ENCODE data around the gene COL24A1. TPM values are rescaled to one million over a fixed set of nuclear protein-coding genes. Genes with fewer than 3 reads are reported as not detected.

Gene COL24A1
- total and polyA plus RNA-seq, 2 donors (not counting 1 experiment from before 2014, with no cell fraction given) = not detected

GRCh38 chr1:85743814-85744213 is 412.8 kb downstream of the COL24A1 start:
- POLR2A ChIA-PET = no interaction called here
- H3K9me3 ChIP-seq (ENCODE audit: control extremely low read depth in 1 of 3, control insufficient read depth in 2 of 3, insufficient read depth in 1 of 3, low read length in 2 of 3) = no peaks in the 10 kb centered on the region
- H4K20me1 ChIP-seq (ENCODE audit: control insufficient read depth, insufficient read depth, low read length, poor library complexity, severe bottlenecking) = no peaks in the 10 kb centered on the region
- H3K27ac Mint-ChIP-seq = no peak overlapping the region
- H2AFZ ChIP-seq (ENCODE audit: insufficient read depth, low read depth, low read length, poor library complexity, severe bottlenecking) = no peak overlapping the region
- intact Hi-C loops (cut with micrococcal nuclease) = no loop called here
- H3K27me3 ChIP-seq (replicated peaks in 1 of 4; ENCODE audit: control extremely low read depth in 1 of 4, control insufficient read depth in 3 of 4, insufficient read depth in 4 of 4, low read length in 3 of 4) = no peaks in the 10 kb centered on the region
- ATAC-seq (ENCODE audit: low read depth) (no peak), DNase-seq (no peak)
- WGBS (ENCODE audit: insufficient coverage) = no CpG with 5 or more reads among the region's 3 CpGs
- TF ChIP-seq EZH2 (IDR thresholded peaks at IDR 0.05; ENCODE audit: borderline replicate concordance, insufficient read depth, low read depth, low read length, poor library complexity, severe bottlenecking) = no peak
- TF ChIP-seq, protein P1, sequence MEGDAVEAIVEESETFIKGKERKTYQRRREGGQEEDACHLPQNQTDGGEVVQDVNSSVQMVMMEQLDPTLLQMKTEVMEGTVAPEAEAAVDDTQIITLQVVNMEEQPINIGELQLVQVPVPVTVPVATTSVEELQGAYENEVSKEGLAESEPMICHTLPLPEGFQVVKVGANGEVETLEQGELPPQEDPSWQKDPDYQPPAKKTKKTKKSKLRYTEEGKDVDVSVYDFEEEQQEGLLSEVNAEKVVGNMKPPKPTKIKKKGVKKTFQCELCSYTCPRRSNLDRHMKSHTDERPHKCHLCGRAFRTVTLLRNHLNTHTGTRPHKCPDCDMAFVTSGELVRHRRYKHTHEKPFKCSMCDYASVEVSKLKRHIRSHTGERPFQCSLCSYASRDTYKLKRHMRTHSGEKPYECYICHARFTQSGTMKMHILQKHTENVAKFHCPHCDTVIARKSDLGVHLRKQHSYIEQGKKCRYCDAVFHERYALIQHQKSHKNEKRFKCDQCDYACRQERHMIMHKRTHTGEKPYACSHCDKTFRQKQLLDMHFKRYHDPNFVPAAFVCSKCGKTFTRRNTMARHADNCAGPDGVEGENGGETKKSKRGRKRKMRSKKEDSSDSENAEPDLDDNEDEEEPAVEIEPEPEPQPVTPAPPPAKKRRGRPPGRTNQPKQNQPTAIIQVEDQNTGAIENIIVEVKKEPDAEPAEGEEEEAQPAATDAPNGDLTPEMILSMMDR (IDR thresholded peaks at IDR 0.05) = no peak
- H3K9ac ChIP-seq (ENCODE audit: low read length) = no peak overlapping the region
- no peak overlapping the region for H3K4me3 ChIP-seq (ENCODE audit: control extremely low read depth in 1 of 5, extremely low read depth in 1 of 5, insufficient read depth in 1 of 5, low read depth in 2 of 5, low read length in 4 of 5)
- H3K4me2 ChIP-seq (replicated peaks; ENCODE audit: low read depth, low read length, poor library complexity, severe bottlenecking) = no peak overlapping the region
- H3K4me3 Mint-ChIP-seq = no peak overlapping the region
- peaks cover 22% of the 10 kb centered on the region for H3K27me3 Mint-ChIP-seq
- no peaks in the 10 kb centered on the region for H3K9me3 Mint-ChIP-seq (ENCODE audit: insufficient read depth)
- CTCF ChIA-PET = no interaction called here
- H3K4me1 ChIP-seq (ENCODE audit: control insufficient read depth in 2 of 2, insufficient read depth in 2 of 2, low read length in 2 of 2) = no peaks in the 10 kb centered on the region
- no peaks in the 10 kb centered on the region for H3K79me2 ChIP-seq (ENCODE audit: control insufficient read depth, insufficient read depth, low read length)
- no peaks in the 10 kb centered on the region for H3K36me3 ChIP-seq (replicated peaks in 1 of 2; ENCODE audit: control extremely low read depth in 1 of 2, control insufficient read depth in 1 of 2, extremely low read depth in 1 of 2, insufficient read depth in 2 of 2, low read length in 1 of 2)
- H3K27ac ChIP-seq (ENCODE audit: low read length in 2 of 2) = no peak overlapping the region
- no peaks in the 10 kb centered on the region for H3K4me1 Mint-ChIP-seq

DNA sequence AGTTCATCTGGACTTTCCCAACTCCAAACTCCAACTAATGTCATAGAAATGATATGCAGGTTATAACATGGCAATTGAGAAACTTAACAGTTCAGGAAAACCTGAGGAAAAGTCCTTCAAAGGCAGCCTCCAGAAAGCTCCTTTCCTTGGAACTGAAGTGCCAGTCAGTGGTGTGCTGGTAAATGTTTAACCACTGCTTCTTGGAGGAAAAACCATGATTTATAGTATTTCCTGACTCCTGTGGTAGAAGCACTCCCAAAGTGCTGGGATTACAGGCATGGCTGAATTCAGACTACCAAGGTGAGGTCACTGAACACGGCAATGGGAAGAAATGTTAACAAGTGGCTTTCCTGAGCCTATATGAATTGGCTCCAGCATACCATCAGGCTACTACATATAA is 421.6 kb downstream of the COL24A1 start:
- Mint-ChIP-seq H3K4me3 (no peak overlapping the region), H3K9me3 (ENCODE audit: insufficient read depth) (no peaks in the 10 kb centered on the region), H3K4me1 (no peaks in the 10 kb centered on the region), H3K27me3 (peaks cover 11% of the 10 kb centered on the region), H3K27ac (no peak overlapping the region)
- no peak for ATAC-seq (ENCODE audit: low read depth)
- ChIA-PET CTCF (no interaction called here), POLR2A (no interaction called here)
- no peaks in the 10 kb centered on the region for H3K79me2 ChIP-seq (ENCODE audit: control insufficient read depth, insufficient read depth, low read length)
- no peak for DNase-seq
- no peaks in the 10 kb centered on the region for H3K4me1 ChIP-seq (ENCODE audit: control insufficient read depth in 2 of 2, insufficient read depth in 2 of 2, low read length in 2 of 2)
- H3K36me3 ChIP-seq (replicated peaks in 1 of 2; ENCODE audit: control extremely low read depth in 1 of 2, control insufficient read depth in 1 of 2, extremely low read depth in 1 of 2, insufficient read depth in 2 of 2, low read length in 1 of 2) = no peaks in the 10 kb centered on the region
- no peak for TF ChIP-seq EZH2 (IDR thresholded peaks at IDR 0.05; ENCODE audit: borderline replicate concordance, insufficient read depth, low read depth, low read length, poor library complexity, severe bottlenecking)
- TF ChIP-seq, protein P1 (IDR thresholded peaks at IDR 0.05) = no peak
- no peaks in the 10 kb centered on the region for H3K27me3 ChIP-seq (replicated peaks in 1 of 4; ENCODE audit: control extremely low read depth in 1 of 4, control insufficient read depth in 3 of 4, insufficient read depth in 4 of 4, low read length in 3 of 4)
- H3K9ac ChIP-seq (ENCODE audit: low read length) = no peak overlapping the region
- no peak overlapping the region for H3K4me2 ChIP-seq (replicated peaks; ENCODE audit: low read depth, low read length, poor library complexity, severe bottlenecking)
- H3K27ac ChIP-seq (ENCODE audit: low read length in 2 of 2) = no peak overlapping the region
- WGBS (ENCODE audit: insufficient coverage) = no CpG with 5 or more reads among the region's 1 CpG
- no peak overlapping the region for H3K4me3 ChIP-seq (ENCODE audit: control extremely low read depth in 1 of 5, extremely low read depth in 1 of 5, insufficient read depth in 1 of 5, low read depth in 2 of 5, low read length in 4 of 5)
- no peaks in the 10 kb centered on the region for H3K9me3 ChIP-seq (ENCODE audit: control extremely low read depth in 1 of 3, control insufficient read depth in 2 of 3, insufficient read depth in 1 of 3, low read length in 2 of 3)
- intact Hi-C loops (cut with micrococcal nuclease) = no loop called here
- no peaks in the 10 kb centered on the region for H4K20me1 ChIP-seq (ENCODE audit: control insufficient read depth, insufficient read depth, low read length, poor library complexity, severe bottlenecking)
- H2AFZ ChIP-seq (ENCODE audit: insufficient read depth, low read depth, low read length, poor library complexity, severe bottlenecking) = no peak overlapping the region
